Endothelial cell of umbilical vein (primary cell): Measurements from ENCODE around the gene PCDHB12. TPM values are rescaled to one million over a fixed set of nuclear protein-coding genes. Genes with fewer than 3 reads are reported as not detected.
A peak's percentile ranks its signal among the peaks of the same experiment; 100 is the strongest.
"Not testable (repeated sequence)": the region's sequence is repeated elsewhere in the genome, so short reads cannot be mapped to it uniquely, and the experiment has no call there.

Experiments
- BruUV-seq: library from RNA; stranded (reverse); fragments of 400-500 nt; replicated peaks from 2 replicates; lab custom pipeline; 2021; lab: Mats Ljungman, UMichigan
- CTCF ChIA-PET: fragments of 300-600, 350-600 bp; sonication (Branson Sonifier 250); formaldehyde crosslinking; loops from one replicate; lab custom pipeline; 2021; ENCODE audit warnings: antibody characterized with exemption, inconsistent platforms; lab: Charles Lee
- POLR2A ChIA-PET: fragments of 300-600, 350-600 bp; sonication (Branson Sonifier 250); formaldehyde crosslinking; loops from one replicate; lab custom pipeline; 2021; ENCODE audit warnings: antibody characterized with exemption, inconsistent platforms; lab: Charles Lee
- DNase-seq: peaks from one replicate; pipeline ENCODE4 v3.0.0-alpha.2; 2011; ENCODE audit warnings: low read depth, low spot score
- FAIRE-seq: peaks from 2 replicates; lab custom pipeline; 2011; peaks lifted over from hg19 to GRCh38; lab: Jason Lieb, UNC
- H2AFZ ChIP-seq: 2 replicates; pipeline ENCODE4 v1.6.0; 2012; ENCODE audit warnings: low read depth, low read length, control low read depth, inconsistent platforms
- H3K27ac ChIP-seq: 2 replicates; pipeline ENCODE4 v1.5.1; 2011; ENCODE audit warnings: low read depth, mild to moderate bottlenecking, control low read depth, low read length, moderate library complexity; ENCODE audit not compliant: insufficient read depth
- H3K27me3 ChIP-seq, 2 experiments: 2 replicates each; pipeline versions ENCODE4 v1.6.0 to v1.6.1; 2011; ENCODE audit warnings: low read length in 2 of 2, mixed read lengths in 1 of 2; ENCODE audit not compliant: control insufficient read depth in 2 of 2, insufficient read depth in 2 of 2
- H3K36me3 ChIP-seq, 2 experiments: 2 replicates in 1 of 2; 3 replicates in 1 of 2; pipeline ENCODE4 v1.5.1; 2011; ENCODE audit warnings: low read length in 2 of 2, mild to moderate bottlenecking in 1 of 2, moderate library complexity in 1 of 2; ENCODE audit not compliant: control insufficient read depth in 2 of 2, insufficient read depth in 2 of 2; ENCODE audit errors: extremely low read depth in 1 of 2
- H3K4me1 ChIP-seq: 3 replicates; pipeline ENCODE4 v1.5.1; 2011; ENCODE audit warnings: mild to moderate bottlenecking, low read length; ENCODE audit not compliant: control insufficient read depth, insufficient read depth; ENCODE audit errors: extremely low read depth
- H3K4me2 ChIP-seq: 2 replicates; pipeline ENCODE4 v1.6.1; 2011; ENCODE audit warnings: low read length, control low read depth, mixed read lengths; ENCODE audit not compliant: insufficient read depth
- H3K4me3 ChIP-seq, 3 experiments: fragments of 200-600 bp in 1 of 3; sonication (generic), shearing (Covaris generic) in 1 of 3; replicated peaks in 1 of 3; 2 replicates each; pipeline ENCODE4 v1.5.1; 2011 to 2016; ENCODE audit warnings: control low read depth in 3 of 3, low read length in 3 of 3, mild to moderate bottlenecking in 2 of 3, inconsistent platforms in 1 of 3, low read depth in 1 of 3, moderate library complexity in 1 of 3; ENCODE audit not compliant: insufficient read depth in 1 of 3
- H3K79me2 ChIP-seq: 2 replicates; pipeline ENCODE4 v1.6.0; 2012; ENCODE audit warnings: low read length, inconsistent platforms; ENCODE audit not compliant: control insufficient read depth, insufficient read depth
- H3K9ac ChIP-seq: replicated peaks from 2 replicates; pipeline ENCODE3; 2011; ENCODE audit warnings: low read length, control low read depth; ENCODE audit not compliant: insufficient read depth; ENCODE audit errors: extremely low read depth
- H3K9me1 ChIP-seq: replicated peaks from 3 replicates; pipeline ENCODE4 v1.6.0; 2011; ENCODE audit warnings: mild to moderate bottlenecking, low read length; ENCODE audit not compliant: control insufficient read depth, insufficient read depth; ENCODE audit errors: extremely low read depth
- H3K9me3 ChIP-seq: replicated peaks from 2 replicates; pipeline ENCODE4 v1.5.1; 2012; ENCODE audit warnings: low read length, inconsistent platforms; ENCODE audit not compliant: control insufficient read depth, insufficient read depth
- H4K20me1 ChIP-seq: replicated peaks from 2 replicates; pipeline ENCODE3; 2011; ENCODE audit warnings: mild to moderate bottlenecking, low read length; ENCODE audit not compliant: control insufficient read depth, insufficient read depth; ENCODE audit errors: extremely low read depth
- FOS ChIP-seq: IDR thresholded peaks from 2 replicates; pipeline ENCODE4 v1.6.1; 2011; ENCODE audit warnings: mild to moderate bottlenecking, low read length, moderate library complexity, borderline replicate concordance; ENCODE audit not compliant: insufficient read depth
- dilution Hi-C: fragments of 300-500 bp; cut with MboI; formaldehyde crosslinking; loops from one replicate; pipeline ENCODE4 v1.15.0; 2019; ENCODE audit warnings: low sequenced_read_pairs; ENCODE audit not compliant: extremely low pct_ligation_motif_present
- intact Hi-C: fragments of 100-400 bp; cut with micrococcal nuclease; formaldehyde crosslinking; loops from one replicate; pipeline ENCODE4 v1.10.0; 2022
- polyA plus RNA-seq, 4 experiments: library from polyadenylated mRNA; depleted of rRNA in 3 of 4; stranded (reverse) in 3 of 4; unstranded in 1 of 4; fragments of >200 nt; gene quantifications; 2 replicates each; pipeline versions ENCODE4 v1.2.1 to v1.2.3, GENCODE V29; 2011 to 2012; ENCODE audit warnings: missing spikeins in 1 of 4
- total RNA-seq: library from RNA; stranded (reverse); gene quantifications from 2 replicates; pipeline ENCODE4 v1.2.3, GENCODE V29; 2021
- TF ChIP-seq, protein P1 (sequence below), 2 donors: IDR thresholded peaks; 1 replicate in 1 of 2; 2 replicates in 1 of 2; pipeline ENCODE4 v1.5.1; 2011; ENCODE audit warnings: low read length in 2 of 2, mild to moderate bottlenecking in 2 of 2, moderate library complexity in 2 of 2, control low read depth in 1 of 2, inconsistent platforms in 1 of 2, low read depth in 1 of 2; ENCODE audit not compliant: insufficient read depth in 1 of 2; ENCODE audit errors: extremely low read depth in 1 of 2

Gene PCDHB12
- total and polyA plus RNA-seq, 2 donors (not counting 3 experiments of a cell fraction or from before 2014, with no cell fraction given): 0.20 to 0.36 TPM

DNA sequence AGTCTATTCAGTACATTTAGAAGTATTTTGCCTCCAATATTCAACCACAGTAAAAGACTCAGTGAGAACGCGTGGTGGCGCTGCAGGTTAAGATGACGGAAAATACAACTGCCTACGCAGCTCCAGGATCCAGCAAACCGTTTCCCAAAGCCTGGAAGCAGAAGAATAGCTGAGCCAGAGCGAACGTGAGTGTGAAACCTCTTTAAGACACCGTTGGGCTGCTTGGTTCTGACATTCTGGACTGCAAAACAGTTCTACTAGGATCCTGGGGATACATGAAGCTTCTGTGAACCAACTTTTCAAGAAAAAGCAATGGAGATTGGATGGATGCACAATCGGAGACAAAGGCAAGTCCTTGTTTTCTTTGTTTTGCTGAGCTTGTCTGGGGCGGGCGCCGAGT is 26.3 kb upstream of the PCDHB12 start, which contains the start of gene PCDHB16:
Gene PCDHB16, plus strand, starts transcription at position 140 of the 400 bp plus-strand sequence. Its CDS starts 173 bp downstream, at position 313.
- POLR2A ChIA-PET: no interaction called here
- Histone ChIP-seq H3K27me3 (no peaks in the 10 kb centered on the region), H3K79me2 (no peaks in the 10 kb centered on the region), H4K20me1 (no peaks in the 10 kb centered on the region), H3K4me2 (no peak within 1 kb of the TSS), H3K9ac (no peak within 1 kb of the TSS), H3K27ac (no peak within 1 kb of the TSS), H3K4me1 (no peaks in the 10 kb centered on the region), H2AFZ (no peak within 1 kb of the TSS), H3K36me3 (no peaks in the 10 kb centered on the region), H3K4me3 (no peak within 1 kb of the TSS), H3K9me1 (no peaks in the 10 kb centered on the region), H3K9me3 (no peaks in the 10 kb centered on the region)
- no peak for TF ChIP-seq FOS
- TF ChIP-seq, protein P1, sequence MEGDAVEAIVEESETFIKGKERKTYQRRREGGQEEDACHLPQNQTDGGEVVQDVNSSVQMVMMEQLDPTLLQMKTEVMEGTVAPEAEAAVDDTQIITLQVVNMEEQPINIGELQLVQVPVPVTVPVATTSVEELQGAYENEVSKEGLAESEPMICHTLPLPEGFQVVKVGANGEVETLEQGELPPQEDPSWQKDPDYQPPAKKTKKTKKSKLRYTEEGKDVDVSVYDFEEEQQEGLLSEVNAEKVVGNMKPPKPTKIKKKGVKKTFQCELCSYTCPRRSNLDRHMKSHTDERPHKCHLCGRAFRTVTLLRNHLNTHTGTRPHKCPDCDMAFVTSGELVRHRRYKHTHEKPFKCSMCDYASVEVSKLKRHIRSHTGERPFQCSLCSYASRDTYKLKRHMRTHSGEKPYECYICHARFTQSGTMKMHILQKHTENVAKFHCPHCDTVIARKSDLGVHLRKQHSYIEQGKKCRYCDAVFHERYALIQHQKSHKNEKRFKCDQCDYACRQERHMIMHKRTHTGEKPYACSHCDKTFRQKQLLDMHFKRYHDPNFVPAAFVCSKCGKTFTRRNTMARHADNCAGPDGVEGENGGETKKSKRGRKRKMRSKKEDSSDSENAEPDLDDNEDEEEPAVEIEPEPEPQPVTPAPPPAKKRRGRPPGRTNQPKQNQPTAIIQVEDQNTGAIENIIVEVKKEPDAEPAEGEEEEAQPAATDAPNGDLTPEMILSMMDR (IDR thresholded peaks at IDR 0.05; ENCODE audit: extremely low read depth in 1 of 2, insufficient read depth in 1 of 2, low read depth in 1 of 2, low read length in 2 of 2): peak in 1 of 2 donors; percentile 4
- CTCF ChIA-PET: interaction anchor here (1.0 to 1.9 kb wide), 3 partner anchors 10 to 382 kb away, joined by 3 to 6 read pairs (median 4); partner anchors contain the start of gene PCDHB10
- dilution Hi-C loops: no loop called here
- peak; percentile 16 for DNase-seq
- intact Hi-C loops: no loop called here
- FAIRE-seq: no peak
- no TSS peak for BruUV-seq

DNA sequence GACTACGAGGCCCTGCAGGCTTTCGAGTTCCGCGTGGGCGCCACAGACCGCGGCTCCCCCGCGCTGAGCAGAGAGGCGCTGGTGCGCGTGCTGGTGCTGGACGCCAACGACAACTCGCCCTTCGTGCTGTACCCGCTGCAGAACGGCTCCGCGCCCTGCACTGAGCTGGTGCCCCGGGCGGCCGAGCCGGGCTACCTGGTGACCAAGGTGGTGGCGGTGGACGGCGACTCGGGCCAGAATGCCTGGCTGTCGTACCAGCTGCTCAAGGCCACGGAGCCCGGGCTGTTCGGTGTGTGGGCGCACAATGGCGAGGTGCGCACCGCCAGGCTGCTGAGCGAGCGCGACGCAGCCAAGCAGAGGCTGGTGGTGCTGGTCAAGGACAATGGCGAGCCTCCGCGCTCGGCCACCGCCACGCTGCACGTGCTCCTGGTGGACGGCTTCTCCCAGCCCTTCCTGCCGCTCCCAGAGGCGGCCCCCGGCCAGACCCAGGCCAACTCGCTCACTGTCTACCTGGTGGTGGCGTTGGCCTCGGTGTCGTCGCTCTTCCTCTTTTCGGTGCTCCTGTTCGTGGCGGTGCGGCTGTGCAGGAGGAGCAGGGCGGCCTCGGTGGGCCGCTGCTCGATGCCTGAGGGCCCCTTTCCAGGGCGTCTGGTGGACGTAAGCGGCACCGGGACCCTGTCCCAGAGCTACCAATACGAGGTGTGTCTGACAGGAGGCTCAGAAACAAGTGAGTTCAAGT is 24.2 kb upstream of the PCDHB12 start:
- CTCF ChIA-PET, H4K20me1 ChIP-seq, H3K9ac ChIP-seq, BruUV-seq, POLR2A ChIA-PET, H3K4me3 ChIP-seq, dilution Hi-C loops, H3K36me3 ChIP-seq, FAIRE-seq, H3K27ac ChIP-seq, H3K4me1 ChIP-seq, H3K9me1 ChIP-seq, intact Hi-C loops, H3K27me3 ChIP-seq, H2AFZ ChIP-seq, DNase-seq, H3K4me2 ChIP-seq, H3K9me3 ChIP-seq, H3K79me2 ChIP-seq: not testable (repeated sequence)
